CD14-positive monocyte (primary cell): ENCODE measurements around the gene ESRRA. TPM values are rescaled to one million over a fixed set of nuclear protein-coding genes. Genes with fewer than 3 reads are reported as not detected.

Source experiments
- DNase-seq, 3 donors: peaks; one replicate each; pipeline ENCODE4 v3.0.0-alpha.2; 2011 to 2022
- H2AFZ ChIP-seq: 2 replicates; pipeline ENCODE4 v1.6.0; 2012; ENCODE audit warnings: mild to moderate bottlenecking, low read depth, low read length, inconsistent platforms; ENCODE audit not compliant: insufficient read depth, poor library complexity, severe bottlenecking
- H3K27ac ChIP-seq, 2 donors: 1 replicate in 1 of 2; 2 replicates in 1 of 2; pipeline ENCODE4 v1.5.1; 2012 to 2013; ENCODE audit warnings: low read length in 2 of 2, control low read depth in 1 of 2, inconsistent platforms in 1 of 2, low read depth in 1 of 2, mild to moderate bottlenecking in 1 of 2
- H3K27me3 ChIP-seq, 2 donors: one replicate each; pipeline versions ENCODE4 v1.6.0 to v1.6.1; 2011 to 2013; ENCODE audit warnings: low read length in 2 of 2; ENCODE audit not compliant: control insufficient read depth in 2 of 2, insufficient read depth in 2 of 2
- H3K36me3 ChIP-seq, 2 donors: replicated peaks in 1 of 2; 1 replicate in 1 of 2; 2 replicates in 1 of 2; pipeline versions ENCODE4 v1.5.1 to v1.6.1; 2012 to 2013; ENCODE audit warnings: low read length in 2 of 2, control low read depth in 1 of 2, inconsistent platforms in 1 of 2, mild to moderate bottlenecking in 1 of 2; ENCODE audit not compliant: insufficient read depth in 2 of 2, control insufficient read depth in 1 of 2
- H3K4me1 ChIP-seq, 2 donors: 1 replicate in 1 of 2; 2 replicates in 1 of 2; pipeline versions ENCODE4 v1.5.1 to v1.6.1; 2012 to 2013; ENCODE audit warnings: low read length in 2 of 2, control low read depth in 1 of 2, inconsistent platforms in 1 of 2, mild to moderate bottlenecking in 1 of 2, moderate library complexity in 1 of 2; ENCODE audit not compliant: insufficient read depth in 2 of 2, control insufficient read depth in 1 of 2
- H3K4me2 ChIP-seq: replicated peaks from 2 replicates; pipeline ENCODE3; 2012; ENCODE audit warnings: low read length, moderate library complexity, mild to moderate bottlenecking; ENCODE audit not compliant: poor library complexity, severe bottlenecking; ENCODE audit errors: extremely low read depth
- H3K4me3 ChIP-seq, 3 experiments: fragments of 200-600 bp in 1 of 3; sonication (generic) in 1 of 3; replicated peaks in 1 of 3; 1 replicate in 2 of 3; 2 replicates in 1 of 3; pipeline ENCODE4 v1.5.1; 2011 to 2013; ENCODE audit warnings: low read length in 3 of 3, mild to moderate bottlenecking in 3 of 3, control low read depth in 2 of 3, low read depth in 2 of 3, inconsistent platforms in 1 of 3, moderate library complexity in 1 of 3
- H3K79me2 ChIP-seq: 2 replicates; pipeline ENCODE4 v1.6.0; 2012; ENCODE audit warnings: mild to moderate bottlenecking, control low read depth, inconsistent platforms, low read length, moderate library complexity; ENCODE audit not compliant: insufficient read depth
- H3K9ac ChIP-seq: 2 replicates; pipeline ENCODE4 v1.6.0; 2017; ENCODE audit warnings: low read length, mild to moderate bottlenecking; ENCODE audit not compliant: insufficient read depth, poor library complexity, severe bottlenecking
- H3K9me3 ChIP-seq, 2 donors: replicated peaks in 1 of 2; 1 replicate in 1 of 2; 2 replicates in 1 of 2; pipeline versions ENCODE4 v1.5.1 to v1.6.1; 2012 to 2013; ENCODE audit warnings: low read length in 2 of 2, control low read depth in 1 of 2; ENCODE audit not compliant: control insufficient read depth in 1 of 2, insufficient read depth in 1 of 2
- H4K20me1 ChIP-seq: 2 replicates; pipeline ENCODE4 v1.6.0; 2012; ENCODE audit warnings: mild to moderate bottlenecking, low read length, control low read depth, moderate library complexity; ENCODE audit not compliant: insufficient read depth
- H3K27ac Mint-ChIP-seq, 7 donors: one replicate each; pipeline ENCODE4 v1.8.0; 2020; ENCODE audit warnings: mild to moderate bottlenecking in 7 of 7, mixed read lengths in 7 of 7, moderate library complexity in 6 of 7, inconsistent platforms in 2 of 7
- H3K27me3 Mint-ChIP-seq, 3 donors: one replicate each; pipeline ENCODE4 v1.8.0; 2021 to 2022; ENCODE audit warnings: low read depth in 3 of 3, mild to moderate bottlenecking in 3 of 3, mixed read lengths in 3 of 3, moderate library complexity in 3 of 3, inconsistent platforms in 1 of 3
- H3K36me3 Mint-ChIP-seq, 2 donors: one replicate each; pipeline ENCODE4 v1.8.0; 2020; ENCODE audit warnings: mixed read lengths in 2 of 2, inconsistent platforms in 1 of 2, mild to moderate bottlenecking in 1 of 2
- H3K4me1 Mint-ChIP-seq: one replicate; pipeline ENCODE4 v1.8.0; 2020; ENCODE audit warnings: mild to moderate bottlenecking, mixed read lengths
- H3K4me3 Mint-ChIP-seq, 2 donors: one replicate each; pipeline ENCODE4 v1.8.0; 2020; ENCODE audit warnings: mild to moderate bottlenecking in 2 of 2, mixed read lengths in 2 of 2, moderate library complexity in 1 of 2
- H3K9me3 Mint-ChIP-seq, 7 donors: one replicate each; pipeline ENCODE4 v1.8.0; 2020 to 2022; ENCODE audit warnings: mixed read lengths in 7 of 7, mild to moderate bottlenecking in 6 of 7, moderate library complexity in 6 of 7, inconsistent platforms in 2 of 7
- CTCF ChIP-seq: fragments of 200-600 bp; IDR thresholded peaks from one replicate; pipeline ENCODE4 v1.8.0; 2022; ENCODE audit warnings: antibody characterized with exemption, mild to moderate bottlenecking
- WGBS: methylation state at CpG from one replicate; pipeline ENCODE4 v1.1.5; 2013; ENCODE audit warnings: missing lambda C conversion rate; ENCODE audit not compliant: insufficient coverage; 5-methylcytosine and 5-hydroxymethylcytosine counted together
- intact Hi-C, 2 donors: fragments of 100-400 bp; cut with micrococcal nuclease; formaldehyde crosslinking; loops; one replicate each; pipeline versions ENCODE4 v1.15.0 to v1.15.1; 2023
- polyA plus RNA-seq, 3 donors: library from polyadenylated mRNA; depleted of rRNA in 1 of 3; unstranded in 2 of 3; stranded (reverse) in 1 of 3; fragments of 300-500 nt in 2 of 3; fragments of >200 nt in 1 of 3; fragmentation: Illumina TruSeq in 2 of 3; gene quantifications; 1 replicate in 2 of 3; 2 replicates in 1 of 3; pipeline ENCODE4 v1.2.3, GENCODE V29; 2012 to 2021

The ESRRA gene
- polyA plus RNA-seq, 3 donors, result 15.3 to 45.7 (median 18.3) TPM

GRCh38 chr11:64358536-64358906 lies 53.2 kb downstream of the ESRRA start:
- peaks cover 40 to 57% of the 10 kb centered on the region in 2 donors for H3K36me3 ChIP-seq
- H2AFZ ChIP-seq, result peak overlapping the region; percentile 75
- H3K79me2 ChIP-seq, result peaks cover 49% of the 10 kb centered on the region
- H3K4me3 Mint-ChIP-seq, result peak overlapping the region in 1 of 2 donors; percentile 39
- intact Hi-C loops, result loop anchor here (5.0 kb wide), 1 partner anchor 41 kb away; the partner anchor contains the start of genes PRDX5 (in 2 of the 2) and TRMT112 (in 2 of the 2)
- TF ChIP-seq CTCF, result no peak
- peak overlapping the region; percentile 80 for H3K9ac ChIP-seq
- peaks cover 51% of the 10 kb centered on the region for H3K4me1 Mint-ChIP-seq
- H3K27me3 Mint-ChIP-seq, result no peaks in the 10 kb centered on the region
- 36% methylated on average over 6 of the region's 7 CpGs for WGBS
- peaks cover 39 to 58% of the 10 kb centered on the region in 2 donors for H3K36me3 Mint-ChIP-seq
- DNase-seq, result no peak
- H3K27ac Mint-ChIP-seq, result peak overlapping the region in 2 of 7 donors; percentile 60 to 78
- peaks cover 47 to 65% of the 10 kb centered on the region in 2 donors for H3K4me1 ChIP-seq
- H3K9me3 ChIP-seq, result no peaks in the 10 kb centered on the region
- no peaks in the 10 kb centered on the region for H3K9me3 Mint-ChIP-seq
- no peaks in the 10 kb centered on the region for H3K27me3 ChIP-seq
- H4K20me1 ChIP-seq, result peaks cover 72% of the 10 kb centered on the region
- H3K4me3 ChIP-seq, result peak overlapping the region; percentile 21 to 95 (median 32)
- H3K4me2 ChIP-seq, result peak overlapping the region; percentile 100
- peak overlapping the region; percentile 49 to 80 for H3K27ac ChIP-seq

- H3K27ac Mint-ChIP-seq, result peak within 1 kb of the TSS; percentile 72 to 92 (median 85)
These were observed 53.8 kb downstream of the ESRRA start, which contains the start of gene RPS6KA4 for GRCh38 chr11:64358907-64359711. Gene RPS6KA4 (plus strand): TSS chr11:64359162. CDS start chr11:64359236, 74 bp downstream.

More at GRCh38 chr11:64358907-64359711, 53.8 kb downstream of the ESRRA start, which contains the start of gene RPS6KA4:
- peak; percentile 37 to 65 (median 52) for DNase-seq
- intact Hi-C loops, result loop anchor here (5.0 kb wide), 1 partner anchor 42 kb away; the partner anchor contains the start of genes PRDX5 (in 2 of the 2) and TRMT112 (in 2 of the 2)
- Histone ChIP-seq H3K27me3 (no peaks in the 10 kb centered on the region), H3K4me3 (peak within 1 kb of the TSS; percentile 90 to 95 (median 91)), H3K4me2 (peak within 1 kb of the TSS; percentile 100), H3K36me3 (peaks cover 42 to 57% of the 10 kb centered on the region in 2 donors), H3K4me1 (peaks cover 45 to 63% of the 10 kb centered on the region in 2 donors), H3K9me3 (no peaks in the 10 kb centered on the region), H3K9ac (peak within 1 kb of the TSS; percentile 80), H3K79me2 (peaks cover 52% of the 10 kb centered on the region), H2AFZ (peak within 1 kb of the TSS; percentile 75), H3K27ac (peak within 1 kb of the TSS; percentile 50 to 80), H4K20me1 (peaks cover 72% of the 10 kb centered on the region)
- peaks cover 51% of the 10 kb centered on the region for H3K4me1 Mint-ChIP-seq
- H3K27me3 Mint-ChIP-seq, result no peaks in the 10 kb centered on the region
- TF ChIP-seq CTCF, result no peak
- no peaks in the 10 kb centered on the region for H3K9me3 Mint-ChIP-seq
- H3K36me3 Mint-ChIP-seq, result peaks cover 42 to 59% of the 10 kb centered on the region in 2 donors
- H3K4me3 Mint-ChIP-seq, result peak within 1 kb of the TSS; percentile 86 to 96
- under 1% methylated on average over 67 of the region's 70 CpGs for WGBS
